GM23248 (cell line): ENCODE data around the gene MARCHF3.

ENCODE experiments used
- EZH2 ChIP-seq: fragments of 200-600 bp; sonication (generic); IDR thresholded peaks from 2 replicates; pipeline ENCODE4 v1.6.1; 2018; ENCODE audit warnings: antibody characterized with exemption, mild to moderate bottlenecking; ENCODE audit not compliant: insufficient read depth, poor library complexity, severe bottlenecking
- EZH2phosphoT487 ChIP-seq: fragments of 200-600 bp; sonication (generic); IDR thresholded peaks from 2 replicates; pipeline ENCODE4 v1.6.1; 2018; ENCODE audit warnings: antibody characterized with exemption, moderate library complexity, mild to moderate bottlenecking, low read depth; ENCODE audit not compliant: insufficient read depth

DNA sequence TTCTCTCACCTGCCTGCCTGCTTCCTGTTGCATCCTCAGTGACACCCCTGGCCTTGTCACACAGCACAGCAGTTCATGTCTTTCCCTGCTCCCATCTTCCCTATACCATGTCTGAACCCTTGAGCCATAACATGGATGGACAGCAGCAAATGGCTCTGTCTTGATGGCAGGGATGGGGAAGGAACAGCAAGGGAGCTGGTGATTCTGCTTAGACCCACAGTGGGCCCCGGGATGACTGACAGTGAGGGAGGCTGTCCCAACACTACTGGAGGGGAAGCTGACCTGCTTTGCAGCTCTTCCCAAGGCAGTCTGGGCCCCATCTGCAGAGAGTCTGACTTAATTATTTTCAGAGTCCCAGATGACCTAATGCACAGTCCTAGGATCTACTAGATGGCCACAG is 48.2 kb downstream of the MARCHF3 start:
- TF ChIP-seq EZH2 (no peak), EZH2phosphoT487 (no peak)
